ENCODE data around the gene LCK. TPM values are rescaled to one million over a fixed set of nuclear protein-coding genes. Genes with fewer than 3 reads are reported as not detected.

The LCK gene
- polyA plus RNA-seq, 1 of the 3 experiments (the other 2 are of a cell fraction) = not detected

DNA sequence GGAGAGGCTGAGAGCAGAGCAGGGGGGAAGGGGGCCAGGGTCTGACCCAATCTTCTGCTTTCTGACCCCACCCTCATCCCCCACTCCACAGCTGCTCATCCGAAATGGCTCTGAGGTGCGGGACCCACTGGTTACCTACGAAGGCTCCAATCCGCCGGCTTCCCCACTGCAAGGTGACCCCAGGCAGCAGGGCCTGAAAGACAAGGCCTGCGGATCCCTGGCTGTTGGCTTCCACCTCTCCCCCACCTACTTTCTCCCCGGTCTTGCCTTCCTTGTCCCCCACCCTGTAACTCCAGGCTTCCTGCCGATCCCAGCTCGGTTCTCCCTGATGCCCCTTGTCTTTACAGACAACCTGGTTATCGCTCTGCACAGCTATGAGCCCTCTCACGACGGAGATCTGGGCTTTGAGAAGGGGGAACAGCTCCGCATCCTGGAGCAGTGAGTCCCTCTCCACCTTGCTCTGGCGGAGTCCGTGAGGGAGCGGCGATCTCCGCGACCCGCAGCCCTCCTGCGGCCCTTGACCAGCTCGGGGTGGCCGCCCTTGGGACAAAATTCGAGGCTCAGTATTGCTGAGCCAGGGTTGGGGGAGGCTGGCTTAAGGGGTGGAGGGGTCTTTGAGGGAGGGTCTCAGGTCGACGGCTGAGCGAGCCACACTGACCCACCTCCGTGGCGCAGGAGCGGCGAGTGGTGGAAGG lies 23.7 kb downstream of the LCK start:
- Histone ChIP-seq H4K20me1 (ENCODE audit: insufficient read depth) (no peaks in the 10 kb centered on the region), H3K9me3 (no peaks in the 10 kb centered on the region), H3K4me1 (ENCODE audit: control insufficient read depth in 1 of 2, insufficient read depth in 2 of 2, low read depth in 1 of 2, low read length in 1 of 2) (peaks cover 0 to 2% of the 10 kb centered on the region in 2 experiments; a peak in 1 of 4 replicates), H3K4me3 (ENCODE audit: low read depth in 2 of 2, low read length in 1 of 2) (no peak overlapping the region), H3K36me3 (replicated peaks in 1 of 2; ENCODE audit: control insufficient read depth in 1 of 2, insufficient read depth in 2 of 2, low read length in 1 of 2) (no peaks in the 10 kb centered on the region), H2AFZ (ENCODE audit: low read depth) (no peak overlapping the region), H3K9ac (no peak overlapping the region), H3F3A (replicated peaks; ENCODE audit: insufficient read depth) (no peaks in the 10 kb centered on the region), H3K4me2 (no peak overlapping the region), H3K27me3 (ENCODE audit: insufficient read depth) (no peaks in the 10 kb centered on the region), H3K79me2 (ENCODE audit: insufficient read depth) (no peaks in the 10 kb centered on the region), H3K9me2 (no peaks in the 10 kb centered on the region), H3K27ac (ENCODE audit: low read depth in 2 of 2, low read length in 1 of 2) (no peak overlapping the region)
- no peak for TF ChIP-seq TCF12 (IDR thresholded peaks at IDR 0.05)
- TF ChIP-seq YY1 (IDR thresholded peaks at IDR 0.05; ENCODE audit: low read depth) = no peak
- no peak for TF ChIP-seq NFIC (IDR thresholded peaks at IDR 0.05; ENCODE audit: borderline replicate concordance)
- TF ChIP-seq, protein P1, sequence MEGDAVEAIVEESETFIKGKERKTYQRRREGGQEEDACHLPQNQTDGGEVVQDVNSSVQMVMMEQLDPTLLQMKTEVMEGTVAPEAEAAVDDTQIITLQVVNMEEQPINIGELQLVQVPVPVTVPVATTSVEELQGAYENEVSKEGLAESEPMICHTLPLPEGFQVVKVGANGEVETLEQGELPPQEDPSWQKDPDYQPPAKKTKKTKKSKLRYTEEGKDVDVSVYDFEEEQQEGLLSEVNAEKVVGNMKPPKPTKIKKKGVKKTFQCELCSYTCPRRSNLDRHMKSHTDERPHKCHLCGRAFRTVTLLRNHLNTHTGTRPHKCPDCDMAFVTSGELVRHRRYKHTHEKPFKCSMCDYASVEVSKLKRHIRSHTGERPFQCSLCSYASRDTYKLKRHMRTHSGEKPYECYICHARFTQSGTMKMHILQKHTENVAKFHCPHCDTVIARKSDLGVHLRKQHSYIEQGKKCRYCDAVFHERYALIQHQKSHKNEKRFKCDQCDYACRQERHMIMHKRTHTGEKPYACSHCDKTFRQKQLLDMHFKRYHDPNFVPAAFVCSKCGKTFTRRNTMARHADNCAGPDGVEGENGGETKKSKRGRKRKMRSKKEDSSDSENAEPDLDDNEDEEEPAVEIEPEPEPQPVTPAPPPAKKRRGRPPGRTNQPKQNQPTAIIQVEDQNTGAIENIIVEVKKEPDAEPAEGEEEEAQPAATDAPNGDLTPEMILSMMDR (IDR thresholded peaks at IDR 0.05) = no peak
- TF ChIP-seq SIN3A (IDR thresholded peaks at IDR 0.05; ENCODE audit: borderline replicate concordance, low read depth, low read length) = no peak
- TF ChIP-seq TEAD4 (IDR thresholded peaks at IDR 0.05; ENCODE audit: borderline replicate concordance, insufficient read depth) = no peak
- TF ChIP-seq GATA2 (CRISPR knock-in tag; IDR thresholded peaks at IDR 0.05) = no peak
- TF ChIP-seq, protein P2, sequence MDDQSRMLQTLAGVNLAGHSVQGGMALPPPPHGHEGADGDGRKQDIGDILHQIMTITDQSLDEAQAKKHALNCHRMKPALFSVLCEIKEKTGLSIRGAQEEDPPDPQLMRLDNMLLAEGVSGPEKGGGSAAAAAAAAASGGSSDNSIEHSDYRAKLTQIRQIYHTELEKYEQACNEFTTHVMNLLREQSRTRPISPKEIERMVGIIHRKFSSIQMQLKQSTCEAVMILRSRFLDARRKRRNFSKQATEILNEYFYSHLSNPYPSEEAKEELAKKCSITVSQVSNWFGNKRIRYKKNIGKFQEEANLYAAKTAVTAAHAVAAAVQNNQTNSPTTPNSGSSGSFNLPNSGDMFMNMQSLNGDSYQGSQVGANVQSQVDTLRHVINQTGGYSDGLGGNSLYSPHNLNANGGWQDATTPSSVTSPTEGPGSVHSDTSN (IDR thresholded peaks at IDR 0.05) = no peak
- no peak for TF ChIP-seq JUND (IDR thresholded peaks at IDR 0.05)
- no peak for TF ChIP-seq GABPA (IDR thresholded peaks at IDR 0.05; ENCODE audit: low read depth)
- no peak for TF ChIP-seq POLR2AphosphoS5 (IDR thresholded peaks at IDR 0.05; ENCODE audit: low read depth, low read length)
- TF ChIP-seq RFX5 (IDR thresholded peaks at IDR 0.05; ENCODE audit: low read length) = no peak
- TF ChIP-seq, protein P3, sequence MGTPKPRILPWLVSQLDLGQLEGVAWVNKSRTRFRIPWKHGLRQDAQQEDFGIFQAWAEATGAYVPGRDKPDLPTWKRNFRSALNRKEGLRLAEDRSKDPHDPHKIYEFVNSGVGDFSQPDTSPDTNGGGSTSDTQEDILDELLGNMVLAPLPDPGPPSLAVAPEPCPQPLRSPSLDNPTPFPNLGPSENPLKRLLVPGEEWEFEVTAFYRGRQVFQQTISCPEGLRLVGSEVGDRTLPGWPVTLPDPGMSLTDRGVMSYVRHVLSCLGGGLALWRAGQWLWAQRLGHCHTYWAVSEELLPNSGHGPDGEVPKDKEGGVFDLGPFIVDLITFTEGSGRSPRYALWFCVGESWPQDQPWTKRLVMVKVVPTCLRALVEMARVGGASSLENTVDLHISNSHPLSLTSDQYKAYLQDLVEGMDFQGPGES (IDR thresholded peaks at IDR 0.05; ENCODE audit: low read depth, low read length) = no peak
- TF ChIP-seq RXRA (IDR thresholded peaks at IDR 0.05; ENCODE audit: borderline replicate concordance, low read depth) = no peak
- no peak for TF ChIP-seq NRF1 (IDR thresholded peaks at IDR 0.05; ENCODE audit: low read depth, low read length)
- TF ChIP-seq, protein P4, sequence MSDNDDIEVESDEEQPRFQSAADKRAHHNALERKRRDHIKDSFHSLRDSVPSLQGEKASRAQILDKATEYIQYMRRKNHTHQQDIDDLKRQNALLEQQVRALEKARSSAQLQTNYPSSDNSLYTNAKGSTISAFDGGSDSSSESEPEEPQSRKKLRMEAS (IDR thresholded peaks at IDR 0.05; ENCODE audit: low read depth) = no peak
- TF ChIP-seq, protein P5, sequence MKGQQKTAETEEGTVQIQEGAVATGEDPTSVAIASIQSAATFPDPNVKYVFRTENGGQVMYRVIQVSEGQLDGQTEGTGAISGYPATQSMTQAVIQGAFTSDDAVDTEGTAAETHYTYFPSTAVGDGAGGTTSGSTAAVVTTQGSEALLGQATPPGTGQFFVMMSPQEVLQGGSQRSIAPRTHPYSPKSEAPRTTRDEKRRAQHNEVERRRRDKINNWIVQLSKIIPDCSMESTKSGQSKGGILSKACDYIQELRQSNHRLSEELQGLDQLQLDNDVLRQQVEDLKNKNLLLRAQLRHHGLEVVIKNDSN (IDR thresholded peaks at IDR 0.05; ENCODE audit: borderline replicate concordance, low read depth) = no peak
- CTCF ChIA-PET = interaction anchor here (0.9 kb wide), 1 partner anchor 26 kb away, joined by 3 read pairs; no protein-coding TSS in a partner anchor
- DNase-seq = no peak
- POLR2A ChIA-PET = no interaction called here
- WGBS (ENCODE audit: low lambda C conversion rate) = 92% methylated on average over 29 of the region's 31 CpGs

All from SK-N-SH (cell line).